Naive thymus-derived CD8-positive, alpha-beta T cell (primary cell): Measurements from ENCODE around the gene ZNF484. TPM values are rescaled to one million over a fixed set of nuclear protein-coding genes. Genes with fewer than 3 reads are reported as not detected.
A peak's percentile ranks its signal among the peaks of the same experiment; 100 is the strongest.
"Not testable (repeated sequence)": the region's sequence is repeated elsewhere in the genome, so short reads cannot be mapped to it uniquely, and the experiment has no call there.

Experiments used
- ATAC-seq, 2 donors: fragments of 150-1000 bp; cut with Tn5 transposase in 1 of 2; sonication (Bioruptor Pico), chemical (Tn5 transposase) in 1 of 2; 1 replicate in 1 of 2; 2 replicates in 1 of 2; pipeline ENCODE4 v1.10.0; 2021; ENCODE audit warnings: mild to moderate bottlenecking in 2 of 2, moderate library complexity in 2 of 2
- POLR2A ChIA-PET: fragments of 350-600 bp; sonication (Branson Sonifier 250); formaldehyde crosslinking; loops from one replicate; lab custom pipeline; 2021; ENCODE audit warnings: antibody characterized with exemption; lab: Charles Lee
- DNase-seq, 10 donors: peaks; one replicate each; pipeline versions ENCODE4 v3.0.0 to v3.0.0-alpha.2; 2020 to 2022
- H3K27ac Mint-ChIP-seq, 10 donors: one replicate each; pipeline ENCODE4 v1.8.0; 2020 to 2022; ENCODE audit warnings: mild to moderate bottlenecking in 10 of 10, mixed read lengths in 10 of 10, moderate library complexity in 4 of 10, inconsistent platforms in 1 of 10
- H3K27me3 Mint-ChIP-seq, 5 donors: one replicate each; pipeline ENCODE4 v1.8.0; 2021 to 2022; ENCODE audit warnings: mixed read lengths in 5 of 5
- H3K36me3 Mint-ChIP-seq, 3 donors: one replicate each; pipeline ENCODE4 v1.8.0; 2020 to 2022; ENCODE audit warnings: mixed read lengths in 3 of 3, mild to moderate bottlenecking in 2 of 3, inconsistent platforms in 1 of 3
- H3K4me1 Mint-ChIP-seq, 4 donors: one replicate each; pipeline ENCODE4 v1.8.0; 2021 to 2022; ENCODE audit warnings: mixed read lengths in 4 of 4
- H3K4me3 Mint-ChIP-seq, 10 donors: one replicate each; pipeline ENCODE4 v1.8.0; 2020 to 2022; ENCODE audit warnings: mild to moderate bottlenecking in 10 of 10, mixed read lengths in 10 of 10, moderate library complexity in 6 of 10, inconsistent platforms in 1 of 10
- H3K9me3 Mint-ChIP-seq, 9 donors: one replicate each; pipeline ENCODE4 v1.8.0; 2020 to 2022; ENCODE audit warnings: mixed read lengths in 9 of 9, mild to moderate bottlenecking in 3 of 9, inconsistent platforms in 1 of 9, moderate library complexity in 1 of 9
- polyA plus RNA-seq, 3 donors: library from polyadenylated mRNA; unstranded; fragments of 300-500 nt; fragmentation: Illumina TruSeq; gene quantifications; one replicate each; pipeline ENCODE4 v1.2.3, GENCODE V29; 2021
- total RNA-seq, 8 experiments: library from RNA in 2 of 8; stranded (reverse) in 2 of 8; gene quantifications; one replicate each; pipeline ENCODE4 v1.2.3 and lab custom pipeline; 2021 to 2026

Gene ZNF484
- total RNA-seq: 10 to 100 TPM; 19.2 to 24.6 TPM
- 1 to 10 TPM; 3.1 to 5.0 (median 3.9) TPM for polyA plus RNA-seq
- 19.7 to 57.5 (median 49.1) reads per million in 6 experiments for total RNA-seq (lab: John Stamatoyannopoulos, UW)

DNA sequence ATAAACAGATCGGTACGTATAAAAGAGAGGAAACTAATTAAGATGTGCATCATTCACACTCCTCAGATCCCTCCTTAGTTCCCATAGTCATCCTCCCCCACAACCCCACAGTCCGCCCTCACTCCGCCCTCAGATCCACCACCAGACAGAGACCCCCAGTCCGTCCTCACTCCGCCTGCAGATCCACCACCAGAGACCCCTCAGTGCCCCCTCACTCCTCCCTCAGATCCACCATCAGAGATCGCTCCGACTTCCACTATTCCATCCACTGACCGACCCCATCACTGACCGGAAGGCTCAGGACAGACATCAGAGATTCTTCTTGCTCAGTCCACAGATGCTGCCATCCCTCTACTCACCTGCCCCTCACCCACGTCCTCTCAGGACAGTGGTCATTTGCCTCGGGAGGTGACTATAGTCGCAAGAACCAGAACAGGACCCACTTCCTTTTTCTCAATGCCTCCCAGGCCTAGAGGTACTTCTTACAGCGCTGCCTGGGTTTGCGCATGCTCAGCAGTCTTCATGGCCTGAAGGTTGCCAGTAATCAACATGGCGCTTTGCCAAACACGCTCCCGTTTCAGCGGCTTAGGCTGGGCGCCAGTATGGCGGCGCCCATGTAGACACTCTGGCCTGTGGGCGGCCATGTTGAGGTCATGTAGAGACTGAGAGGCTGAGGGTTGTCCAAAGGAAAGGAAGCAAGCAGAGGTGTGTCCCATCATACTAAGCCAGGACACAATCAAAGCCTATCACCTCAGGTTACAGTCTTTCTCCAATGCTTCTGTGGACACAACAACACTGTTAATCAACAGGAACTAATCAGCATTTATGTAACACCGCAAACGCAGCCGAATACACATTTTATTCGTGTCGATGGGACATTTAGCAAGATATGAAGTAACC is at the start of gene ZNF484:
TSS of gene ZNF484 (minus strand) at position 508 of the 900 bp plus-strand sequence. CDS start 3,009 bp downstream, outside the sequence.
- peak; percentile 97 to 98 for ATAC-seq
- Mint-ChIP-seq H3K9me3 (no peaks in the 10 kb centered on the region), H3K27me3 (no peaks in the 10 kb centered on the region), H3K36me3 (peaks cover 2 to 11% (median 4%) of the 10 kb centered on the region in 3 donors), H3K4me1 (peaks cover 20 to 53% (median 44%) of the 10 kb centered on the region in 4 donors), H3K27ac (peak within 1 kb of the TSS; percentile 99 to 100 (median 100)), H3K4me3 (peak within 1 kb of the TSS; percentile 95 to 100 (median 100))
- POLR2A ChIA-PET: interaction anchor here (1.2 kb wide), 1 partner anchor 18 kb away, joined by 3 read pairs; no protein-coding TSS in a partner anchor
- peak; percentile 84 to 99 (median 96) for DNase-seq

DNA sequence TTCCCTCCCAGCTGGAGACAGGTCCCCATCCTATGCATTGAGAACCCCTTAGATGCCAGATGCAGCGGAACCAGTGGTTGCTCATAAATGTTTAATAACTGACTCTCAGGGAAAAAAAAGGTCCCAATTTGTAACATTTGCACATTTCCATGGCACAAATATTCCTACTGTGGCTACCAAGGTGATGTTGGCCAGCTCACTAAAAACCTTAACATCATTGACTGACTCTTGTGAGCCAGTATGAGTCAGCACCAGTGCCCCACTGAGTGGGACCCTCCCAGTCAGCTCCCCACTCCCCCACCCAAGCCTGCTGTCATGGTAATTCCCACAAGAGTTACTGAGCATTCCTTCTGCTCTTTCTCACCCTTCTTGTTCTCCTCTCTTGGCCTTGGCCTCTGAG is 42.6 kb upstream of the ZNF484 start:
- Mint-ChIP-seq H3K4me1 (peaks cover 7 to 27% (median 15%) of the 10 kb centered on the region in 4 donors), H3K4me3 (no peak overlapping the region), H3K27me3 (no peaks in the 10 kb centered on the region), H3K36me3 (no peaks in the 10 kb centered on the region), H3K27ac (peak overlapping the region in 1 of 10 donors; percentile 28), H3K9me3 (no peaks in the 10 kb centered on the region)
- no peak for ATAC-seq
- POLR2A ChIA-PET: interaction anchor here (0.5 to 1.8 kb wide), 4 partner anchors 14 to 34 kb away, joined by 3 to 5 read pairs (median 4); no protein-coding TSS in a partner anchor
- DNase-seq: no peak

DNA sequence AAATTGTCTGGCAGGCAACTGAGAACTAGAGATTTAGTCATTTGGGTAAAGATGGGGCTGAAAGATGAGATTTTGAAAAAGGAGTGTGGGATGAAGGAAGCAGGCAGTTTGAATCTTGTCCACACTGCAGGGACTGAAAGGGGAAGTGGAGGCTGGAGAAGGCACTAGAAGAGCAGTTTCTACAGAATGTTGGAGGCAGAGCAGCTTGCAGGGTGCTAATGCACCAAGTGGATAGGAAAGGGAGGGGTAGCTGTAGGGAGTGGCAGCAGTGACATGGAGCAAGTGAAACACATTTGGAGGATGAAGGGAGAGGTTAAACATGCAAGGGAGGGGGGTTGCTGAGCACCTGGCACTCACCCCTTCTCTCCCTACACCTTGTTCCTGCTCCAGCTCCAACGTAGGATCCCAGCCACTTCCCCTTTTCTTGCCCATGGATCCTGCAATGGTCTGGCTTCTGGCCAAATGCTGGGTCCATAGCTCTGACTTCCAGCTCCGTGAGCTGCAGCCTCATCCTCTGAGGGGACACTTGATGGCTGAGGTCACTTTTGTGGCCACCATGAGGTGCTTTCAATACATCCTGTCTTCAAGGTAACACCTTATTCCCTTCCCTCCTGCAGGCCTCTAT is 39.5 kb upstream of the ZNF484 start:
- H3K9me3 Mint-ChIP-seq: no peaks in the 10 kb centered on the region
- POLR2A ChIA-PET: no interaction called here
- no peak for ATAC-seq
- peaks cover 8 to 22% (median 15%) of the 10 kb centered on the region in 4 donors for H3K4me1 Mint-ChIP-seq
- peaks cover 0 to 2% (median 0%) of the 10 kb centered on the region in 5 donors for H3K27me3 Mint-ChIP-seq
- no peak overlapping the region for H3K4me3 Mint-ChIP-seq
- H3K36me3 Mint-ChIP-seq: no peaks in the 10 kb centered on the region
- DNase-seq: no peak
- H3K27ac Mint-ChIP-seq: peak overlapping the region in 2 of 10 donors; percentile 25 to 35

DNA sequence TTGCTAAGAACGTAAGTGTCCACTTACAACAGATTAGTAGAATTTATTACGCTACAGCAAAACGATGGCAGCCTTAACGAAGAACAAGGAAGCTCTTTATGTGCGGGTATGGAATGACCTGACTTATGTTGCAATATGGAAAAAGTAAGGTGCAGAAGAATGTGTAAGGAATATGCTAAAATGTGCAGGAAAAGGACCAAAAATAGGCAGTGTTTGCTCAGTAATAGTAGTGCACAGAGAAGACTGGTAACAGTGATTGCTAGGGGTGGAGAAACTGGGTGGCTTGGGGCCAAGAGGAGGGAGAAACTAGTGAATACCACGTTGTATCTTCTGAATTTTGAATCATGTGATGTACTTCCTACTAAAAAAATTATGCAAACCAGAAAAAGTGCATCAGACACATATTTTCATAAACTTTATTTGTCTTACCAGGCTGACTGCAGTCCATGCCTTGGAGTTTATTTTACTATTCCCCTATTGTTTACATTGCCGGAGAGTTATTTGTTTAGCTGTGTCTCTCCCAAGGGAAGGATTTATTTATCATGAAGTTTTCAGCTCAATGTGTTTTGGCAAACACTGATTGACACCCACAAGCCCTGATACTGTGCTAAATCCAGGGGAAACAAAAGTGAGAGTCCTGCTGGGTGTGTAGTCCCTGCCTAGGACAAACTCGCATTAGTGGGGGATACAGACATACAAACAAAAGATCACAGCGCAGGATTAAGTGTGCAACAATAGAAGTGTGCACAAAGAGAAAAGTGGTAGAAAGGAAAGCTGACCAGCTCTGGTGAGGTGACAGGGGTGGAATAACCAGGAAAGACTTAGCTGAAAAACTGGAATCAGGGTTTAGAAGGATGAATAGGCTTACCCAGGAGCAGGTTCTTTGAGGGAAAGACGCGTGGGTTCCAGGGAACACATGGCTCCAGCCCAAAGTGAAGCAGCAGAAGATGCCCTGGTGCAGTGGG is 34.0 kb upstream of the ZNF484 start:
- no peak for DNase-seq
- H3K4me1 Mint-ChIP-seq: peaks cover under 1 to 17% (median 6%) of the 10 kb centered on the region in 4 donors
- H3K27me3 Mint-ChIP-seq: peaks cover 0 to 15% (median 1%) of the 10 kb centered on the region in 5 donors
- POLR2A ChIA-PET: no interaction called here
- ATAC-seq: no peak
- H3K27ac Mint-ChIP-seq: peak overlapping the region in 3 of 10 donors; percentile 1 to 30 (median 1)
- peaks cover 0 to 1% (median 0%) of the 10 kb centered on the region in 3 donors for H3K36me3 Mint-ChIP-seq
- H3K4me3 Mint-ChIP-seq: no peak overlapping the region
- H3K9me3 Mint-ChIP-seq: no peaks in the 10 kb centered on the region

DNA sequence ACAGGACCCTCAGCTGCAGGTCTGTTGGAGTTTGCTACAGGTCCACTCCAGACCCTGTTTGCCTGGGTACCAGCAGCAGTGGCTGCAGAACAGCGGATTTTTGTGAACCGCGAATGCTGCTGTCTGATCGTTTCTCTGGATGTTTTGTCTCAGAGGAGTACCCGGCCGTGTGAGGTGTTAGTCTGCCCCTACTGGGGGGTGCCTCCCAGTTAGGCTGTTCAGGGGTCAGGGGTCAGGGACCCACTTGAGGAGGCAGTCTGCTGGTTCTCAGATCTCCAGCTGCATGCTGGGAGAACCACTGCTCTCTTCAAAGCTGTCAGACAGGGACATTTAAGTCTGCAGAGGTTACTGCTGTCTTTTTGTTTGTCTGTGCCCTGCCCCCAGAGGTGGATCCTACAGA is 27.3 kb upstream of the ZNF484 start:
- H3K36me3 Mint-ChIP-seq, ATAC-seq, H3K4me1 Mint-ChIP-seq, H3K27me3 Mint-ChIP-seq, POLR2A ChIA-PET, H3K9me3 Mint-ChIP-seq: not testable (repeated sequence)
- peak overlapping the region in 7 of 10 donors; percentile 10 to 56 (median 34) for H3K4me3 Mint-ChIP-seq
- peak overlapping the region in 5 of 10 donors; percentile 25 to 85 (median 47) for H3K27ac Mint-ChIP-seq
- peak in 3 of 10 donors; percentile 3 to 16 (median 15) for DNase-seq

DNA sequence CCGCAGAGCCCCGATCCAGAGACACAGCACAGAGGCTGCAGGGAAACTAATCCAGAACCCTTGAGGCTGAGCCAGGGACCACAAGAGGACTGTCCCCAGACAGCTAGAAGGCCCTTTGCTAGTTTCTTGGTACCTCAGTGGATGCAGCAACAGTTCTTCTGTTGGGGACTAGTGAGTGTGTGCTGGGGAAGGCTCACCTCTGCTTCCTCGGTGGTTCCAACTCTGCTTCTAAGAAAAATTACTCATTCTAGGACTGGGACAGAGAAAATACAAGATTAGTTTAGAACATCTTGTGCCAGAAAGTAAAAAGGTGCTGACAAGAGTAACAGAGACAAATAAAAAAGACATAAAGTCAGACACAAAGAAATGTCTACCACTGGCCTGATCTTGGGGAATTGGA is 19.5 kb upstream of the ZNF484 start:
- no peaks in the 10 kb centered on the region for H3K36me3 Mint-ChIP-seq
- peaks cover 0 to 9% (median 3%) of the 10 kb centered on the region in 4 donors for H3K4me1 Mint-ChIP-seq
- H3K27me3 Mint-ChIP-seq: no peaks in the 10 kb centered on the region
- POLR2A ChIA-PET: no interaction called here
- H3K9me3 Mint-ChIP-seq: peaks cover 0 to 3% (median 0%) of the 10 kb centered on the region in 9 donors
- H3K27ac Mint-ChIP-seq: no peak overlapping the region
- ATAC-seq (no peak), DNase-seq (no peak)
- no peak overlapping the region for H3K4me3 Mint-ChIP-seq

DNA sequence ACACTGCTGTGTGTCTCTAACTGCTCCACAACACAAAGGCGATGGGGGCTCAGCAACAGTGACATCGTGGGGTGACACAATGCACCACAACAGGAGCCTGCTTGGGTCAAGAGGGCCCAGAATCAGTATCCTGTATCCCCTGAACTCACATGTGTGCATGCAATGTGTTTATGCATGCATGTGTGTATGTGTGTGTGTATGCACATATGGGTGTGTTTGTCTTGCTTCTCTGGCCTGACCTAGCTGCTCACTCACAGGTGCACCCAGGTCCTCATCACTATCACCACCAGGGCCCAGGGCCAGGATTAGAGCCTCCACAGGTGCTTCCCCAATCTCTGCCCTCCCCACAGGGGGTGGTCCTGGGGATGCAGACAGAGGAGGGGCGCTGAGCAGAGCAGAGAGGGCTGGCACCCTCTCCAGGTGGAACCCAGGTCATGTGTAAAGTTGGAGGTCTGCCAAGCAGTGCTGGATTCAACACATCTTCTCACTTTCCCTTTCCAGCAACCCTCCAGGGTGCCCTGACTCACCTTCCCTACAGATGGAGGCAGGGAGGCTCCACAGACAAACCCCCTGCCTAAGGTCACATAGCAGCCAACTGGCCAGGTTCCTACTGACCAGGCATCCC is 18.1 kb upstream of the ZNF484 start:
- DNase-seq: no peak
- H3K36me3 Mint-ChIP-seq: no peaks in the 10 kb centered on the region
- no peaks in the 10 kb centered on the region for H3K27me3 Mint-ChIP-seq
- H3K27ac Mint-ChIP-seq: peak overlapping the region in 3 of 10 donors; percentile 46 to 63 (median 53)
- H3K4me3 Mint-ChIP-seq: no peak overlapping the region
- H3K4me1 Mint-ChIP-seq: peaks cover 0 to 16% (median 3%) of the 10 kb centered on the region in 4 donors
- H3K9me3 Mint-ChIP-seq: peaks cover 0 to 3% (median 0%) of the 10 kb centered on the region in 9 donors
- POLR2A ChIA-PET: no interaction called here
- ATAC-seq: no peak

DNA sequence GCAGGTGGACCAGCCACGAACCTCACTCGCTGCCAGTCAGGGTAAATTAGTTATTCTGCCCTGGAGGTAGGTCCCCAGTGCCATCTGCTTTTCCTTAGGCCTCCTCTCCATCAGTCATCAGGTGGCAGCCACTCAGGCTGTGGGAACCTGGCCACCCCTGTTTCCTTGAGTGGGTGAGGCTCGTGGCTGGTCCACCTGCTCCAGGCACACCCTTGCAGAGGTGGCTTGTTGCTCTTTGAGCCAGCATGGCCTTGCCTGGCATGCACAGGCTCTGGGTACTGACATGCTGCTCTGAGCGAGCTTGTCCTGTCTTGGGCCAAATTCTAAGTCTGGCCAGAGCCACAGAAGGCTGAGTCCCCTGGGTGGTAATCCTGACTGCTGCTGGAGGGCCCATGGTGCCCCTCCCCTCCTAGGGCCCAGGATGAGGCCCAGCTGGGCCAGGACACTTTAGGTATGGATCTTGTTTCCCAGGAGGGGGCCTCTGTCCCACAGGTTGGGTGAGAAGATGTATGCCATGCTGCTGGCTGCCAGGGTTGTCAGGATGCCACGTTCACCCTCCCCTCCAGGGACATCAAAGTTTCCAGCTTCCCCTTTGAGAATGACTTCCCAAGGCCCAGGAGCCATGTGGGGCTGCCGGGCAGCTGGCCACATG is 17.0 kb upstream of the ZNF484 start:
- peaks cover 0 to 2% (median 0%) of the 10 kb centered on the region in 9 donors for H3K9me3 Mint-ChIP-seq
- H3K4me1 Mint-ChIP-seq: peaks cover 0 to 20% (median 5%) of the 10 kb centered on the region in 4 donors
- DNase-seq: no peak
- peak overlapping the region in 1 of 10 donors; percentile 3 for H3K27ac Mint-ChIP-seq
- no peak overlapping the region for H3K4me3 Mint-ChIP-seq
- H3K27me3 Mint-ChIP-seq: no peaks in the 10 kb centered on the region
- ATAC-seq: no peak
- no peaks in the 10 kb centered on the region for H3K36me3 Mint-ChIP-seq
- POLR2A ChIA-PET: no interaction called here

DNA sequence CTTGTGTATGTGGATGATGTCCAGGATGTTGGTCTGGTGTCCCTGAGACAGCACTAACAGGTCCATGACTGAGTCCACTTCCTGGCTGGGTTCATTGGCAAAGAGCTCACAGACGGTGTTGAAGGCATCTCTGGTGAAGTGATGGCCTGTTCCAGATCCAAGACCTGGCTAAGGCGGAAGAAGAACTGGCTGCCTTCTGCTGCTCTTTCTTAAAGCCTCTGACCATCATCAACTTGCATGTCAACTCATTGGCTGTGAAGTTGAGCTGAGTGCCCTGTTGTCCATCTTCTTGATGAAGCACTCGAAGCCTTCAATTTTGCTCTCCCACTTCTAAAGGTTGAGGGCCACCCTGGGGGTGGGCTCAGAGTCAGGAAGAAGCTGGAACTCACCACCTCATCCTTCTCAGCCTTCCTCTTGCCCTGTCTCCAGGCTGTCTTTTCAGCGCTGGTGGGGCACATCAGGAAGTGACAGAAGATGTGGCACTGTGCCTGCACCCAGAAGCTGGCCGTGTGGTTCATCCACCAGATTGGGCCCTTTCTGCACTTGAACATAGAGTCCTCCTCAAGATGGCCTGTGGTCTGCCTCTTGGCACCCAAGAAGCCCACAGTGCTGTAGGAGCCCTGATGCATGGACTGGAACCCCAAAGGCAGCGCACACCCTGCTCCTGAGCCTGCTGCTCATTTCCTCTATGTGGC is 16.2 kb upstream of the ZNF484 start:
- H3K36me3 Mint-ChIP-seq, DNase-seq, H3K4me3 Mint-ChIP-seq, H3K27me3 Mint-ChIP-seq, POLR2A ChIA-PET, ATAC-seq, H3K9me3 Mint-ChIP-seq: not testable (repeated sequence)
- Mint-ChIP-seq H3K4me1 (peaks cover 1 to 27% (median 7%) of the 10 kb centered on the region in 4 donors), H3K27ac (peak overlapping the region in 1 of 10 donors; percentile 3)

DNA sequence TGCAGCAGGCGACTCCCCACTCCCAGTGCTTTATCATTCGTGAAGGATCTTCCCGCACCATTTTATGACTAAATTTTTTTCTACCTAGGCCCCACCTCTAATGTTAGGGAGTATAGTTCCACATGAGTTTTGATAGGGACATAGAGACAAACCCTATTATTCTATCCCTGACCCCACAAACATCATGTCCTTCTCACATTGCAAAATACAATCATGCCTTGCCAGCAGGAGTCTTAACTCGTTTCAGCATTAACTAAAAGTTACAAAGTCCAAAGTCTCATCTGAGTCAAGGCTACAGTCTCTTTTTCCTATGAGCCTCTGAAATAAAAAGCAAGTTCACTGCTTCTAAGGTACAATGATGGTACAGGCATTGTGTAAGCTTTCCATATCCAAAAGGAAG is 14.4 kb upstream of the ZNF484 start:
- not testable (repeated sequence) for H3K4me3 Mint-ChIP-seq, DNase-seq, ATAC-seq, H3K27me3 Mint-ChIP-seq, H3K27ac Mint-ChIP-seq, H3K36me3 Mint-ChIP-seq, H3K9me3 Mint-ChIP-seq
- H3K4me1 Mint-ChIP-seq: peaks cover 18 to 44% (median 22%) of the 10 kb centered on the region in 4 donors
- POLR2A ChIA-PET: interaction anchor here (1.2 kb wide), 1 partner anchor 14 kb away, joined by 3 read pairs; no protein-coding TSS in a partner anchor
